AG08396 (cell line): ENCODE results near the gene NOS1AP.
A peak's percentile ranks its signal among the peaks of the same experiment; 100 is the strongest.

ENCODE experiments used
- DNase-seq: peaks from one replicate; pipeline ENCODE4 v3.0.0; 2012; ENCODE audit warnings: low spot score, mixed read lengths

The NOS1AP gene

GRCh38 chr1:162090378-162090777, 20.9 kb downstream of the NOS1AP start:
- DNase-seq, result no peak

GRCh38 chr1:162091681-162092524, 22.4 kb downstream of the NOS1AP start:
- no peak for DNase-seq

GRCh38 chr1:162093095-162093494, 23.6 kb downstream of the NOS1AP start:
- no peak for DNase-seq

- DNase-seq, result no peak
These were observed 24.8 kb downstream of the NOS1AP start for GRCh38 chr1:162094271-162094670.

- DNase-seq, result no peak
These were observed 25.2 kb downstream of the NOS1AP start for GRCh38 chr1:162094723-162095122.

GRCh38 chr1:162107911-162108310, 38.4 kb downstream of the NOS1AP start:
- no peak for DNase-seq

- DNase-seq, result no peak
These were observed 38.9 kb downstream of the NOS1AP start for GRCh38 chr1:162108426-162108825.

GRCh38 chr1:162110910-162111309, 41.4 kb downstream of the NOS1AP start:
- no peak for DNase-seq

- DNase-seq, result no peak
These were observed 42.1 kb downstream of the NOS1AP start for GRCh38 chr1:162111572-162111971.

- DNase-seq, result no peak
These were observed 43.9 kb downstream of the NOS1AP start for GRCh38 chr1:162113419-162113818.

- no peak for DNase-seq
These were observed 47.7 kb downstream of the NOS1AP start for GRCh38 chr1:162117039-162117774.

- DNase-seq, result no peak
These were observed 48.6 kb downstream of the NOS1AP start for GRCh38 chr1:162118063-162118462.

- no peak for DNase-seq
These were observed 59.3 kb downstream of the NOS1AP start for GRCh38 chr1:162128693-162129356.

GRCh38 chr1:162130308-162130707, 60.8 kb downstream of the NOS1AP start:
- no peak for DNase-seq

GRCh38 chr1:162131400-162132321, 62.2 kb downstream of the NOS1AP start:
- no peak for DNase-seq

GRCh38 chr1:162133566-162133965, 64.1 kb downstream of the NOS1AP start:
- no peak for DNase-seq

GRCh38 chr1:162134646-162135045, 65.2 kb downstream of the NOS1AP start:
- DNase-seq, result no peak

- DNase-seq, result no peak
These were observed 65.8 kb downstream of the NOS1AP start for GRCh38 chr1:162135271-162135775.

- peak; percentile 75 for DNase-seq
These were observed 67.3 kb downstream of the NOS1AP start for GRCh38 chr1:162136760-162137159.

GRCh38 chr1:162137179-162137960, 67.9 kb downstream of the NOS1AP start:
- no peak for DNase-seq

- no peak for DNase-seq
These were observed 68.6 kb downstream of the NOS1AP start for GRCh38 chr1:162138112-162138511.
